Glutamatergic neuron (in vitro differentiated cells): ENCODE results near the gene SPRR2A. TPM values are rescaled to one million over a fixed set of nuclear protein-coding genes. Genes with fewer than 3 reads are reported as not detected.

Experiments used
- DNase-seq: peaks from one replicate; pipeline ENCODE4 v3.0.0; 2022
- H3K27ac Mint-ChIP-seq: one replicate; pipeline ENCODE4 v1.8.0; 2020; ENCODE audit warnings: mild to moderate bottlenecking, mixed read lengths, inconsistent platforms; ENCODE audit not compliant: unreplicated experiment
- H3K27me3 Mint-ChIP-seq: one replicate; pipeline ENCODE4 v1.8.0; 2020; ENCODE audit warnings: mild to moderate bottlenecking, moderate library complexity, mixed read lengths, inconsistent platforms; ENCODE audit not compliant: unreplicated experiment
- H3K36me3 Mint-ChIP-seq: one replicate; pipeline ENCODE4 v1.8.0; 2020; ENCODE audit warnings: mild to moderate bottlenecking, mixed read lengths, inconsistent platforms; ENCODE audit not compliant: unreplicated experiment
- H3K4me1 Mint-ChIP-seq: one replicate; pipeline ENCODE4 v1.8.0; 2020; ENCODE audit warnings: mild to moderate bottlenecking, low read depth, mixed read lengths, inconsistent platforms; ENCODE audit not compliant: unreplicated experiment
- H3K4me3 Mint-ChIP-seq: one replicate; pipeline ENCODE4 v1.8.0; 2020; ENCODE audit warnings: mild to moderate bottlenecking, mixed read lengths, inconsistent platforms; ENCODE audit not compliant: unreplicated experiment
- H3K9me3 Mint-ChIP-seq: one replicate; pipeline ENCODE4 v1.8.0; 2020; ENCODE audit warnings: mild to moderate bottlenecking, moderate library complexity, mixed read lengths, inconsistent platforms; ENCODE audit not compliant: unreplicated experiment
- CTCF ChIP-seq: fragments of 200-600 bp; sonication (generic); IDR thresholded peaks from one replicate; pipeline ENCODE4 v1.5.0; 2021; ENCODE audit not compliant: partially characterized antibody, unreplicated experiment
- total RNA-seq: library from RNA; stranded (reverse); fragmentation: NEBNext Ultra II Directional; extraction: Animal tissue kit (Norgen Biotek cat#: 25700); gene quantifications from one replicate; pipeline ENCODE4 v1.2.1, GENCODE V29; 2021; ENCODE audit not compliant: unreplicated experiment

SPRR2A gene
- total RNA-seq, 1 donor from 2014 or later: not detected

GRCh38 chr1:153087652-153088051, 30.3 kb upstream of the SPRR2A start:
- Mint-ChIP-seq H3K4me3 (no peak overlapping the region), H3K9me3 (no peaks in the 10 kb centered on the region), H3K4me1 (no peaks in the 10 kb centered on the region), H3K27ac (no peak overlapping the region), H3K27me3 (peaks cover 3% of the 10 kb centered on the region), H3K36me3 (no peaks in the 10 kb centered on the region)
- TF ChIP-seq CTCF: no peak
- DNase-seq: no peak

- Mint-ChIP-seq H3K4me3 (no peak overlapping the region), H3K4me1 (no peaks in the 10 kb centered on the region), H3K27me3 (no peaks in the 10 kb centered on the region), H3K9me3 (no peaks in the 10 kb centered on the region), H3K36me3 (no peaks in the 10 kb centered on the region), H3K27ac (no peak overlapping the region)
- no peak for TF ChIP-seq CTCF
- DNase-seq: no peak
Observed at GRCh38 chr1:153081736-153082135, 24.4 kb upstream of the SPRR2A start.

DNA sequence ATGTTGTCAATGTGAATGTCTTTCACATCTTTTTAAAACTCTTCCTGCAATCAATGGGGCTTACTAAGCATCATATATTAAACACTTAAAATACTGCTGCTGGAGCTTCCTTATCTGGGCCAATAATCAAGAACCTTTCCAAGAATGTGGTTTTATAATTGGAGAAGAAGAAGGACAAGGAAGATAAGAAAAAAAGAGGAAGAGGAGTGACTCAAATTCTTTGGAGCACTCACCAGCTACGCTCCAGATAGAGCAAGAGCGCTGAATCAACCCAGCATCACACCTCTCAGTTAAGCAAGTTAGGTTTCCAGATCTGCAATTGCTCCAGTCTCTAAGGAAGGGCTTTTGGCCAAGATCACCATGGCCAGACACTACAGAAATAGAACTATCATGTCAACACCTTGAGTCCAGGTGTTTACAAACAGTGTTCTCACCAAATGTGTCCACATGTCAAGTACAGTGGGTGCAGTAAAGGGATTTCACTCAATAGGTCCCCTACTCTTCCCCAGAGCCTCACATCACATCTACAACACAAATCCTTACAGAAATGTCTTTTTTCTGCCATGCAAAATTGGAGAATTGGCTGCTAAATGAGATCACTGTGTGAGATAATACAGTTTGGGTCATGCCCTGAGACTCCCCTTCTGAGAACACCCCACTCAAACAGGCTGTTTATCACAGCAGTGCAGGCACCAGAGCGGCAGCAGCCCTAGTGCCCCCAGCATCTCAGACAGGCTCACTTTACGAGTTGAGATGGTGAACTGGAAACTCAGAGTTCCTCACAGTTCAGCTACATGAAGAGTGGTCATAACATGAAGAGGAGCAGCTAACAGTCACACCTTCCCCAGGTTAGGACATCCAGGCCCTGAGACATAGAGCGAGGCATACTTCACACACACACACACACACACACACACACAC, 15.8 kb upstream of the SPRR2A start:
- DNase-seq: no peak
- H3K4me1 Mint-ChIP-seq: no peaks in the 10 kb centered on the region
- H3K27ac Mint-ChIP-seq: no peak overlapping the region
- no peak overlapping the region for H3K4me3 Mint-ChIP-seq
- TF ChIP-seq CTCF: no peak
- H3K9me3 Mint-ChIP-seq: no peaks in the 10 kb centered on the region
- no peaks in the 10 kb centered on the region for H3K36me3 Mint-ChIP-seq
- H3K27me3 Mint-ChIP-seq: peaks cover 2% of the 10 kb centered on the region

DNA sequence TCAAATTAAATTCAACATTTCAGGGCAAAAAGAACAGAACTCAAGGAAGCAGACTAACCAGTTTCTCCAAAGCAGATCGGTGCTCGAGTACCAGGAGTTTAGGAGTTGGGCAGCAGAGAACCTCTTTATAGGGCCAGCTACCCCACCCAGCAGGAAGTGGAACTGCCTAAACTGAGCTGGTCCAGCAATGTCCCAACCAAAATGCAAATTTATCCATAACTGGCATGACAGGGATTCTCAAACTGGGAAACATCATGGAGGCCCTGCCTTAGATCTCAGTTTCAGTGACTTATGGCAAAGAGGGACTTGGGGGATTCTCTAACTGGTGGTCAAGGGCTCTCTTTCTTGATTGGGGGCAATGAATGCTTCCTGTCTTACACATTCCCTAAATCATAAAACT, 14.2 kb upstream of the SPRR2A start, which contains the start of gene SPRR2B:
Gene SPRR2B, minus strand, starts transcription at position 101 of the 400 bp plus-strand sequence. CDS start 772 bp downstream, outside the sequence.
- TF ChIP-seq CTCF: no peak
- Mint-ChIP-seq H3K27me3 (peaks cover 2% of the 10 kb centered on the region), H3K27ac (no peak within 1 kb of the TSS), H3K4me3 (no peak within 1 kb of the TSS), H3K36me3 (no peaks in the 10 kb centered on the region), H3K9me3 (no peaks in the 10 kb centered on the region), H3K4me1 (no peaks in the 10 kb centered on the region)
- no peak for DNase-seq

DNA sequence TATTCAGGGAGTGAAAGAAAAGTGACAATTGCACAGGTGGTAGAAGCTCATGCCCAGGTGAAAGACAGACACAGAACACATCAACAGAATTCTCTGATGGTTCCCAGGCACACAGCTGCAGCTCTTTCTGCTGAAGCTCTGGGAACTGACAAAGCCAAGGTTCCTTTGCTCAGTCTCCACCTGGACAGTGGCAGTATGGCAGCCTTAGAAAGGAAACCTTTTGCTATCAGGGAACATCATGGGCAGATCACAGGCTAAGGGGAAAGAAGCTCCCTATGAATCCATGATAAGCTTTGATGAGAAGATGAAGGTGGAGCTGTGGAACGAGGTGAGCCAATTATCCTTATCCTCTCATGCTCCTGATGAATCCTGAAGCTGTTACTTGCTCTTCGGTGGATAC, 12.9 kb upstream of the SPRR2A start:
- Mint-ChIP-seq H3K4me3 (no peak overlapping the region), H3K27me3 (peaks cover 2% of the 10 kb centered on the region), H3K27ac (no peak overlapping the region), H3K9me3 (peaks cover 1% of the 10 kb centered on the region), H3K4me1 (no peaks in the 10 kb centered on the region), H3K36me3 (no peaks in the 10 kb centered on the region)
- DNase-seq: no peak
- no peak for TF ChIP-seq CTCF
